Central memory CD8-positive, alpha-beta T cell (primary cell): ENCODE measurements around the gene SNX27.

Source experiments
- ATAC-seq: fragments of 150-1000 bp; cut with Tn5 transposase; replicated peaks from 2 replicates; pipeline ENCODE4 v1.10.0; 2022; ENCODE audit warnings: mild to moderate bottlenecking, moderate FRiP score, moderate number of reproducible peaks; ENCODE audit not compliant: poor library complexity, severe bottlenecking; ENCODE audit errors: extremely low read depth
- DNase-seq, 2 donors: peaks; one replicate each; pipeline ENCODE4 v3.0.0; 2021; ENCODE audit warnings: low spot score in 2 of 2
- H3K27ac Mint-ChIP-seq: one replicate; pipeline ENCODE4 v1.8.0; 2022; ENCODE audit warnings: low read depth, mild to moderate bottlenecking, moderate library complexity, mixed read lengths
- H3K27me3 Mint-ChIP-seq: one replicate; pipeline ENCODE4 v1.8.0; 2022; ENCODE audit warnings: mixed read lengths
- H3K36me3 Mint-ChIP-seq: one replicate; pipeline ENCODE4 v1.8.0; 2022; ENCODE audit warnings: mild to moderate bottlenecking, moderate library complexity, mixed read lengths; ENCODE audit not compliant: insufficient read depth
- H3K4me1 Mint-ChIP-seq: one replicate; pipeline ENCODE4 v1.8.0; 2022; ENCODE audit warnings: mixed read lengths
- H3K4me3 Mint-ChIP-seq: one replicate; pipeline ENCODE4 v1.8.0; 2022; ENCODE audit warnings: mild to moderate bottlenecking, moderate library complexity, mixed read lengths
- H3K9me3 Mint-ChIP-seq: one replicate; pipeline ENCODE4 v1.8.0; 2022; ENCODE audit warnings: mixed read lengths

The SNX27 gene

DNA sequence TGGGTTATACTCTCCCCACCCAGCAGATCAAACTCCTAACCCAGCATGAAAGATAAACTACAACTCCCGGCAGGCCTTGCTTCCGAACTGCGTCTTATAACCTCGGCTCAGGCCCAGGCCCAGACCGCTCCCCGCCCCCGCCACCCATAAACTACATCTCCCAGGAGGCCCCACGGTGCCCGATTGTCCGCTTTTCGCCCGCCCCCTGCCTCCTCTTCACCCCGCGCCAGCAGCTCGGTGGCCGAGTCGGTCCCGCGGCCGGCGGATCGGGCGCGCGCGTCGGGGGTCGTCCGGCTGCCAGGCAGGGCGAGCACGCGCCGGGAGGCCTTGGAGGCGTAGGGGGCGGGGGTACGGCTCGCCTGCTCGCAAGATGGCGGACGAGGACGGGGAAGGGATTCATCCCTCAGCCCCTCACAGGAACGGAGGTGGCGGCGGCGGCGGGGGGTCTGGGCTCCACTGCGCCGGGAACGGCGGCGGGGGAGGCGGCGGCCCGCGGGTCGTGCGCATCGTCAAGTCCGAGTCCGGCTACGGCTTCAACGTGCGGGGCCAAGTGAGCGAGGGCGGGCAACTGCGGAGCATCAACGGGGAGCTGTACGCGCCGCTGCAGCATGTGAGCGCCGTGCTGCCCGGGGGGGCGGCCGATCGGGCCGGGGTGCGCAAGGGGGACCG lies at the start of gene SNX27:
SNX27 (plus strand) TSS at position 219 of the 669 bp plus-strand sequence; CDS start at position 371, 152 bp downstream.
- peak within 1 kb of the TSS; percentile 90 for H3K4me3 Mint-ChIP-seq
- no peaks in the 10 kb centered on the region for H3K9me3 Mint-ChIP-seq
- peak; percentile 97 for ATAC-seq
- peaks cover 38% of the 10 kb centered on the region for H3K4me1 Mint-ChIP-seq
- H3K36me3 Mint-ChIP-seq: peaks cover 10% of the 10 kb centered on the region
- H3K27ac Mint-ChIP-seq: peak within 1 kb of the TSS; percentile 88
- H3K27me3 Mint-ChIP-seq: peaks cover 18% of the 10 kb centered on the region
- DNase-seq: peak; percentile 70 to 78

DNA sequence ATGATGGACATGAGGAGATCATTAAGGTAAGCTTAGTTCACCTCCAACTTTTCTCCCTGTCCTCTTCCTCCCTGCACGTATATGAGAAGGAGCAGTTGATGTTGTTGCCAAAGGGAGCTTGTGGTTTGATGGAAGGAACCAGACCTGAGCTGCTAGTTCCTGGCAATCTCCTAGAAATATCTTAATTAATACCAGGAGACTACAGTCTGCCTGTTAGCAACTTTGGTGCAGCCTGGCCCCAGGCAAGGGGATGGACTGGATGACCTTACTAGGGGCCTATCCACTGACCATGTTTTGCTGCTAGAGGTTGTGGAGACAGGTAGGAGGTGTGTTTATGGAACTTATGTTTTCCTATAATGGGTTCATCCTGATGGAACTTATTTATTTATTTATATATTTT lies 49.2 kb upstream of the SNX27 start:
- Mint-ChIP-seq H3K27ac (no peak overlapping the region), H3K4me1 (no peaks in the 10 kb centered on the region), H3K4me3 (no peak overlapping the region), H3K27me3 (peaks cover 16% of the 10 kb centered on the region), H3K36me3 (no peaks in the 10 kb centered on the region), H3K9me3 (no peaks in the 10 kb centered on the region)
- no peak for ATAC-seq
- no peak for DNase-seq

DNA sequence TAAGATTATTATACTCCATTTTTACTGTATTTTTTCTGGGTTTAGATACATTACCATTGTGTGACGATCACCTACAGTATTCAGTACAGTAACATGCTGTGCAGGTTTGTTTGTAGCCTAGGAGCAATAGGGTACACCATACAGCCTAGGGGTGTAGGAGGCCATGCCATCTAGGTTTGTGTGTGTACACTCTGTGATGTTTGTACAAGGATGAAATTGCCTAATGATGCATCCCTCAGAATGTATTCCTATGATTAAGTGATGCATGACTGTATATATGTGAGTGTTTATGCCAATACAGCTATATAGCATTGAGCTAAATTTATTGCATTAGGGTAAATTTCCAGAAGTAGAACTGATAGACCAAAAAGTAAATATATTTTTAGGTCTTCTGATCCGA lies 48.5 kb upstream of the SNX27 start:
- H3K27ac Mint-ChIP-seq: no peak overlapping the region

DNA sequence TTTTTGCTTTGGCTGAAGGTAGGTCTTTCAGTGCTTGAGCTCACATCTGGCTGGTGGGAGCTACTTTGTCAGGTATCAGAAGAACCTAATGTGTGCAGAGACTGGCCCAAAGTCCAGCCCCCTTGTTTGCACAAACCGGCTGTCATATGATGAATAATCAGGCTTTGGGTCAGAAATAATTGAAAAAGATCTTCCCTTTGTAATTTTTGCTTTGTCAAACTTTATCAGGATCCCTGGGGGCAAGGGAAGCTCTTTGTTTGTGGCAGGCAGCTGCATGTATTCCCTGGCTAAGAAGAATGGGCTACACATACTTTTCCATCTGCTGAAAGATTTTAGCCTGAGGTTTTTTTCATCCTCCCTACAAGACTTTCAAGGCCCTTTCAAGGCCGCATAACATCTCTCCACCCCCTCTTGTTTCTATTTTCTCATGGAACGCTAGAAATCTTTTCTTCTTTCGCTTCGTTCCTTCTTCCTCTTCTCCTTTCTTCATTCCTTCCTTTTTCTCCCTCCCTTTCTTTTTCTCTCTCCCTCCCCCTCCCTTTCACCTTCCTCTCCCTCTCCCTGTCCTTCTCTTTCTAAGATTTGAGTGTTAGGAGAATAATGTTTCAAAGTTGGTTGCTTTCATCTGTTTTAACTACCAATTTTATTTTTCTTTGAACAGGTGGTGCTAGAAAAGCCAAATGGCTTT lies 46.2 kb upstream of the SNX27 start:
- no peak for ATAC-seq
- Mint-ChIP-seq H3K9me3 (no peaks in the 10 kb centered on the region), H3K36me3 (no peaks in the 10 kb centered on the region), H3K27ac (no peak overlapping the region), H3K4me3 (no peak overlapping the region), H3K27me3 (no peaks in the 10 kb centered on the region), H3K4me1 (no peaks in the 10 kb centered on the region)
- no peak for DNase-seq

More for the DNA sequence above, 48.5 kb upstream of the SNX27 start:
- no peaks in the 10 kb centered on the region for H3K36me3 Mint-ChIP-seq
- H3K4me1 Mint-ChIP-seq: no peaks in the 10 kb centered on the region
- H3K27me3 Mint-ChIP-seq: peaks cover 12% of the 10 kb centered on the region
- H3K4me3 Mint-ChIP-seq: no peak overlapping the region
- H3K9me3 Mint-ChIP-seq: no peaks in the 10 kb centered on the region
- DNase-seq (no peak), ATAC-seq (no peak)

DNA sequence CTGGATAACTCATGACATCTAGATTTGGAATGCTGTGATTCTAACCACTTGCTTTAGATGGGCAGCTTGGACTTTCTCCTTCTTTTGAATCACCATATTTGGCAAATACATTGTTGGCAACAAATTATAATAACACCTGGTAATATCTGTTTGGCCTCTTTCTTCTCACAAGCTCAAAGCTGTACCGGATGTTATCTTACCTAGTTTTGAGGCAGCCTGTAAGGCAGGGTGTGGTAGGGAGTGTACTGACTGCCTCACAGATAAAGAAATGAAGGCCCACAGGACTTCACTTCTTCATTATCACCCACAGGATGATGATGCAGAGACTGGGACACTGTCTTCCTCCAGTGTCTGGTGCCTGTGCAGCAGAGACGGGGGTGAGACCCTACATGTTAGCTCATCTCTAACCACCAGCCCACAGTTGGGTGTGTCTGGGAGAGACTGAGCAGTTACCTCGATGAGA lies 43.2 kb upstream of the SNX27 start:
- ATAC-seq: peak; percentile 91
- Mint-ChIP-seq H3K9me3 (no peaks in the 10 kb centered on the region), H3K27ac (no peak overlapping the region), H3K36me3 (no peaks in the 10 kb centered on the region), H3K27me3 (no peaks in the 10 kb centered on the region), H3K4me3 (no peak overlapping the region), H3K4me1 (no peaks in the 10 kb centered on the region)
- peak in 1 of 2 donors; percentile 21 for DNase-seq

DNA sequence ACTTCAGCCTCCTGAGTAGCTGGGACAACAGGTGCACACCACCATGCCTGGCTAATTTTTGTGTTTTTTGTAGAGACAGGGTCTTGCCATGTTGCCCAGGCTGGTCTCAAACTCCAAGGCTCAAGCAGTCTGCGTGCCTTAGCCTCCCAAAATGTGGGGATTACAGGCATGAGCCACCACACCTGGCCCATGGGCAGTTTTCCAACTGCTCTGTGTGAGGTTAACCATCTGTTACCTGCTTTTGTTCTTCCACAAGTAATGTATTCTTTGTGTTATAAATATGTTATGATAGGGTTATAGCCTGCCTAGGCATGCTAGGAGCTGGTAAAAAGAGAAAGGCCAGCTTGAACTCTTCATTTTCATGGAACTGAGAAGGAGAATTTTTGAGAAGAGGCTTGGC lies 41.0 kb upstream of the SNX27 start:
- DNase-seq (no peak), ATAC-seq (no peak)
- no peaks in the 10 kb centered on the region for H3K9me3 Mint-ChIP-seq
- H3K27ac Mint-ChIP-seq: no peak overlapping the region
- no peaks in the 10 kb centered on the region for H3K4me1 Mint-ChIP-seq
- no peaks in the 10 kb centered on the region for H3K36me3 Mint-ChIP-seq
- H3K4me3 Mint-ChIP-seq: no peak overlapping the region
- no peaks in the 10 kb centered on the region for H3K27me3 Mint-ChIP-seq

DNA sequence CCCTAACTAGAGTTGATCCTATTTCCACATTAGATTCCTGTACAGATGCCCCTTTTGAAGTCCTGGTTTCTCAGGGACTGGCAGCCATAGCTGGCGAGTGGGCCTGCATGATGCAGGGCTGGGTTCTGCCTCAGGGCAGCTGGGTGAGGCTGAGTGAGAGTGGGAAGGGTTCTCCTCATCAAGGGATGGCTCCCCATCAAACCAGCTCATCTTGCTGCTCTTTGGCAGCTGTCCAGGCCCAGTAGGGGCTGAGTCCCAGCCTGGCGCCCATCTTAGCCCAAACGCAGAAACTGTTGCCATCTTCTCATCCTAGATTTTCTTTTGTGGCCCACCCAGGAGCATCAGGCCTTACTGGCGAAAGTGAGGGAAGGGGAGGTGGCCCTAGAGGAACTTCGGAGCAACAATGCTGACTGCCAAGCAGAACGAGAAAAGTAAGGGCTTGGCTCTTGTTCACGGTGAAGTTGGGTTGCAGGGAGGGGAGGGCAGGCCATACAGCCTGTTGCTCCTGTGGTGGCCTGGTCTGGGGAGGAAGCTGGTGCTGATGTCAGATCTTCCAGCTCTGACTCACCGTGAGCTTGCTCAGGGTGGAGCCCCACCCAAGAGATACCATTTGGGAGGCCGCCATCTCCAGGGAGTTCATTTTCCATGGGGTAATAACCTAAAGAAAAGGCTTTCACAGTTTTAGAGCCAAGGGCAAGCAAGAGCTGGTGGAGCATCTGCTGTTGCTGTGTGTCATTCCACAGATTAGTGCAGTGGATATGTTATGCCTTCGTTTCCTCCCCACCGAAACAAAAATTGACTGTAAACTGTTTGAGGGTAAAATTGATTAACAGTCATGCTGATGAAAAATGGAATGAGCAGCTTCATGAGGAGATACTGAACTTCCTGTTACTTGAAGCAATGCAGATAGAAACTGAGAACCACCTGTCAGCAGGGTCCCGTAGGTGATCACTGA lies 37.0 kb upstream of the SNX27 start:
- Mint-ChIP-seq H3K27me3 (no peaks in the 10 kb centered on the region), H3K4me1 (no peaks in the 10 kb centered on the region), H3K27ac (no peak overlapping the region), H3K9me3 (no peaks in the 10 kb centered on the region), H3K4me3 (no peak overlapping the region), H3K36me3 (no peaks in the 10 kb centered on the region)
- DNase-seq (no peak), ATAC-seq (no peak)

DNA sequence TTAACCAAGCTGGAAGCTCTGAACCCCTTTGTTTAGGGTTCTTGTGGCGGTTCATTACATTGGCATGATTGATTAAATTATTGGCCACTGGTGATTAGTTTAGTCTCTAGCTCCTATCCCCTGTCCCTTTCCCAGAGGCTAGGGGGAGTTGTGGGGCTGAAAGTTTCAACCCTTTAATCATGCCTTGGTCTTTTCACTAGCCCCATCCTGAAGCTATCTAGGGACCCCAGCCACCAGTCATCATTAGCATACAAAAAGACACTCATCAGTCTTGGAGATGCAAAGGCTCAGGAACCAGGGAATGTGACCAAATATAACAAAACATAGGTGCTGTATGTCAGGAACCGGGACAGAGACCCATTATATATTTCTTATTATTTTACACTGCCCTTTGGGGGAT lies 34.7 kb upstream of the SNX27 start:
- Mint-ChIP-seq H3K9me3 (no peaks in the 10 kb centered on the region), H3K4me1 (no peaks in the 10 kb centered on the region), H3K27ac (no peak overlapping the region), H3K4me3 (no peak overlapping the region), H3K27me3 (no peaks in the 10 kb centered on the region), H3K36me3 (peaks cover 2% of the 10 kb centered on the region)
- no peak for ATAC-seq
- DNase-seq: no peak

DNA sequence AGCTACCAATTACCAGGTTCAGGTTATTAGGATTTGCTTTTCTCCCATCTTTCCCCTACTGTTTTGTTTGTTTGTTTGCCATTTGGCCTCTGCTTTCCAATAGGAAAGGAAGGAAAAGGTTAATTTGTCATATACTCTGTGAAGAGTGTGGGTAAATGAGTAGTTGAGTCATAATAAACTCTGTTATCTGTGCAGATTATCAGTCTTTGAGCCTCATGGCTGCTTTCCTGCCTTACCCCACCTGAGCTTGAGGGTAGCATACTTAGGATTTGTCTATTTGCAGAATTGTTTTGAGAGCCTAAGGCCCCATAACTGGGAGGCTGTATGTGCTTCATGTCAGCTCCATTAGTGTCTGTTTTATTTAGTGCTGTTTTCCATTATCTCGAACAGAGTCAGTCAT lies 32.9 kb upstream of the SNX27 start:
- Mint-ChIP-seq H3K27me3 (no peaks in the 10 kb centered on the region), H3K4me3 (no peak overlapping the region), H3K27ac (no peak overlapping the region), H3K4me1 (no peaks in the 10 kb centered on the region), H3K36me3 (peaks cover 2% of the 10 kb centered on the region), H3K9me3 (no peaks in the 10 kb centered on the region)
- ATAC-seq (no peak), DNase-seq (no peak)

DNA sequence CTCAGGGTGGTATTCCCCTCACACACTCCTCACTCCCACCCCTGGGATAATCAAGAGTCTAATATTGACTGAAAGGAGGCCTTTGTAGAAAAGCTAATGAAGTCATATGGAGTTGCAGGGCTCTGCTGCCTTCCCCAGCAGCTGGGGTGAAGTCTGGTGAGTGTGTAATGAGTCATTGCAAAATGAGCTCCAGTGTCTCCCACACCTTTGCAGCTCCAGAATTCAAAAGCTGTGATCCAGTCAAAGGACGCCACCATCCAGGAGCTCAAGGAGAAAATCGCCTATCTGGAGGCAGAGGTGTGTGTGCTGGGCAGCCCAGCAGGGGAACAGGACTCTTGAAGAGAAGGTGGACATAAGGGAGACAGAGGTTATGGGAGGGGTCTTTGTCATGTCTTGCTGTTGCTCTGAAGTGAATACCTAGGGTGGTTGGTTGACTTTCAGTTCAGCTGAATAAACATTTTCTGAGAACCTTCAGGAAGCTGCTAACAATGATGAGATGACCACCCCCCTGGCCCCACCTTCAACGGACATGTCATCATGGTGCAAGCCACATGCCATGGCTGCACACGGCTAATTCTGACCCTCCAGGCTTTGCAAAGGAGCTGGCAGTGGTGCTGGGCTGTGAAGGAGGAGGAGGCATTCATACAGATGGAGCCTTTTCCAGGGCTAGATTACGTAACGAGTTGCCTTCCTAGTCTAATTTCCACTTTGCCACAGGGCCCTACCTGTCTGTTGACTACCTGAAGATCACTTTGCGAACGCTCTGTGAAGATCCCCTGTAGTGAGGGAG lies 32.2 kb upstream of the SNX27 start:
- DNase-seq (no peak), ATAC-seq (no peak)
- Mint-ChIP-seq H3K4me1 (no peaks in the 10 kb centered on the region), H3K36me3 (peaks cover 2% of the 10 kb centered on the region), H3K9me3 (no peaks in the 10 kb centered on the region), H3K27me3 (no peaks in the 10 kb centered on the region), H3K4me3 (no peak overlapping the region), H3K27ac (no peak overlapping the region)

DNA sequence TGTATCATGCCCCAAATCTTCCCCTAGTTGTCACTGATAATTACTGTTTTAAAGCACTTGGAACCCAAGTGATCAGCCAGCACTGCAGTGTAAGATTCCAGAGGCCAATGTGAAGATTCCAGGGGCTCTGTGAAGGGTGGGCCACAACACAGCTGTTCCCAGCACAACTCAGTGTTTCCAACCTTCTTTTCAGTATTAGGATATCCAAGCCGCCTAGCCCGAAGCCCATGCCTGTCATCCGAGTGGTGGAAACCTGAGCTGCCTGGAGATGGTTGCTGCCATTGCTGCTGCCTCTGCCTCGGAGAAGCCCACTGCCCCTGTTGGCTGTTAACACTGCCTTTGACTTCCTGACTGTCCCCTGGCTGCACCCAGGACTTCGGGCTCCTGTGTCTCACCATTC lies 30.4 kb upstream of the SNX27 start:
- H3K27me3 Mint-ChIP-seq: no peaks in the 10 kb centered on the region
- H3K4me3 Mint-ChIP-seq: no peak overlapping the region

DNA sequence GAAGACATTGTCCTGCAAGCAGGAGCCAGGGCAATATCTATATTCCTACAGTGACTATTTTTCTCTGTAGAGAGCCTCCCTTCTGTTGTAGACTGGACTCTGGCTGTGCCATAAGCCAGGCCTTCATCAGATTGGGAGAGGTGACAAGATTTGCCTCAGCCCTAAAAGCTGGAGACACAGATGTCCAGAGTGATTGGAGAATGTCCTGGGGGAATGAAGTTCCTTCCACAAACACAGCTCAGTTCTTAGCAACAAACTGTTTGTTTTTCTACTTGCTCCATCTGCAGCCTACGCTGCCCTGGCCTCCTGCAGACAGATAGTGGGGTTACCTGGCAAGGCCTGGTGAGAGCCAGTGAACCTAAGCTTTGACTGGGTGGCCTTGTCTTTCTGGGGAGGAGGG lies 29.9 kb upstream of the SNX27 start:
- no peaks in the 10 kb centered on the region for H3K9me3 Mint-ChIP-seq
- H3K36me3 Mint-ChIP-seq: peaks cover 2% of the 10 kb centered on the region
- H3K4me3 Mint-ChIP-seq: no peak overlapping the region
- no peaks in the 10 kb centered on the region for H3K4me1 Mint-ChIP-seq
- no peak overlapping the region for H3K27ac Mint-ChIP-seq
- DNase-seq (no peak), ATAC-seq (no peak)
- no peaks in the 10 kb centered on the region for H3K27me3 Mint-ChIP-seq

More for the DNA sequence above, 30.4 kb upstream of the SNX27 start:
- DNase-seq: no peak
- Mint-ChIP-seq H3K4me1 (no peaks in the 10 kb centered on the region), H3K27ac (no peak overlapping the region), H3K36me3 (peaks cover 2% of the 10 kb centered on the region), H3K9me3 (no peaks in the 10 kb centered on the region)
- no peak for ATAC-seq
